Esophagus squamous epithelium (tissue), 4 donors: Measurements from ENCODE around the gene MMP11.

Experiments used
- CTCF ChIP-seq, 6 experiments: fragments of 450-650 bp in 4 of 6; fragments of 200-600 bp in 2 of 6; sonication (generic) in 2 of 6; IDR thresholded peaks; one replicate each; pipeline ENCODE4 v1.5.1; 2016 to 2019; ENCODE audit warnings: antibody characterized with exemption in 6 of 6, mild to moderate bottlenecking in 4 of 6, moderate library complexity in 4 of 6
- POLR2A ChIP-seq, 4 donors: fragments of 450-650 bp; IDR thresholded peaks; one replicate each; pipeline ENCODE4 v1.6.1; 2017; ENCODE audit warnings: antibody characterized with exemption in 4 of 4, mild to moderate bottlenecking in 4 of 4, moderate library complexity in 3 of 4

DNA sequence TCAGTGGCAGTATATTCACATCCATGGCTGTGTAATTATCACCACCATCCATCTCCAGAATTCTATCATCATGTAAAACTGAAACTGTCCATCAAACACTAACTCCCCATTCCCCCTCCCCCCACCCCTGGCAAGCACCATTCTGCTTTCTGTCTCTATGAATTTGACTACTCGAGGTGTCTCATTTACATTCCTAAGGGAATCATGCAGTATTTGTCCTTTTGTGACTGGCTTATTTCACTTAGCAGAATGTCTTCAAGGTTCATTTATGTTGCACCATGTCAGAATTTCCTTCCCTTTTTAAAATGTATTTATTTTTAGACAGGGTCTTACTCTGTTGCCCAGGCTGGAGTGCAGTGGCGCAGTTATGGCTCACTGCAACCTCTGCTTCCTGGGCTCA is 45.9 kb downstream of the MMP11 start:
- TF ChIP-seq POLR2A (IDR thresholded peaks at IDR 0.05) (no peak), CTCF (IDR thresholded peaks at IDR 0.05) (no peak)
